GM21786 (cell line): ENCODE results near the gene SP2.

Source experiments
- ATAC-seq: cut with Tn5 transposase; IDR thresholded peaks from one replicate; pipeline ENCODE4 v1.9.1; 2021; ENCODE audit not compliant: unreplicated experiment

The SP2 gene

GRCh38 chr17:47888293-47888692 is 7.7 kb upstream of the SP2 start:
- no peak for ATAC-seq

GRCh38 chr17:47889734-47890529 is 6.1 kb upstream of the SP2 start:
- ATAC-seq = peak; percentile 50

GRCh38 chr17:47891545-47892088 is 4.4 kb upstream of the SP2 start:
- ATAC-seq = no peak

GRCh38 chr17:47894498-47895346 is 1.3 kb upstream of the SP2 start:
- no peak for ATAC-seq

GRCh38 chr17:47895347-47895855 is 635 bp upstream of the SP2 start:
- no peak for ATAC-seq

- ATAC-seq = no peak
These were observed 845 bp downstream of the SP2 start for GRCh38 chr17:47896672-47897490.

GRCh38 chr17:47897561-47897960 is 1.5 kb downstream of the SP2 start:
- no peak for ATAC-seq

- ATAC-seq = no peak
These were observed 2.2 kb downstream of the SP2 start for GRCh38 chr17:47898241-47898640.

- ATAC-seq = no peak
These were observed 3.6 kb downstream of the SP2 start for GRCh38 chr17:47899643-47900042.

- ATAC-seq = no peak
These were observed 5.4 kb downstream of the SP2 start for GRCh38 chr17:47901423-47901822.

- no peak for ATAC-seq
These were observed 6.2 kb downstream of the SP2 start for GRCh38 chr17:47902039-47902744.

GRCh38 chr17:47905221-47905733 is 9.2 kb downstream of the SP2 start:
- ATAC-seq = no peak

GRCh38 chr17:47906443-47906842 is 10.4 kb downstream of the SP2 start:
- no peak for ATAC-seq

GRCh38 chr17:47907932-47908562 is 12.0 kb downstream of the SP2 start:
- no peak for ATAC-seq

GRCh38 chr17:47913050-47913449 is 17.0 kb downstream of the SP2 start:
- ATAC-seq = no peak

- no peak for ATAC-seq
These were observed 18.4 kb downstream of the SP2 start for GRCh38 chr17:47914306-47914948.

GRCh38 chr17:47915776-47916398 is 19.9 kb downstream of the SP2 start:
- no peak for ATAC-seq

- ATAC-seq = no peak
These were observed 20.6 kb downstream of the SP2 start for GRCh38 chr17:47916489-47917208.
